Activated CD4-positive, CD25-positive, alpha-beta regulatory T cell treated with anti-CD3 and anti-CD28 coated beads, Interleukin-2, amount 50 U/mL, for 16 hours (primary cell): Measurements from ENCODE around the gene KRT79.

Experiments used
- DNase-seq: peaks from one replicate; pipeline ENCODE4 v3.0.0-alpha.2; 2020; ENCODE audit warnings: low read depth, low spot score

KRT79 gene

DNA sequence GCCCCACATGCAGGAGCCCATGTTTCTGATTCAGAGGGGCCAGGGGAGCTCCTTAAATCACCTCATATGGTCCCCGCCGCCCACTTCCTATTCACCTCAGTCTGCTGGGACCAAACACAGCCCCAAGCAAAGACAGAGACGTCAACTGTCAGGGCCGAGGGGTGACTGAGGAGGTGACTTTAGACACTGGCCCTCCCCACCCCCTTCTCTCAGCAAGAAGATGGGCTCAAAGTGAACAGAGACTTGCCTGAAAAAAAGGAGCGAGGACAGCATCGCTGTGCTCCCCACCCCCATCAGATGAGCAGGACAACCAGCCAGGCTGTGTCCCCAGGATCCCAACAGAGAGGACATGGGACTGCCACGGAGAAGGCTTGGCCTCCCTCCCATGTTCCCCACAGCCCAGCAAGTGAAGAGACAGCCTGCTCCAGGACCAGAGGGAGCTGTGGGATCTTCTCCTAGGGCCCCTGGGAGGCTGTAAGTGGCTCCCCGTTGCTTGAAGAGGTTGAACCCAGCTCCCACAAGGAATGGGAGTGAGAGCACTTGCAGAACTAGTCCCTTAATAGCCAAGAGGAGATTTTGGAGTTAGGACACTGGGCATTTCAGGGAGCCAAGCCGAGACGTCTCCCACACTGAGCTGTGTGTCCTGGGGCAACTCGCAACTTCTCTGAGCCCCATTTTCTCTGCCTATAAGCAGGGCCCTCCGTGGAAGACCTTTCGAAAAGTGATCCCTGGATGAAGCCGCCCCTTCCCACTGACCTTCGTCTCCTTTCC lies 1.3 kb upstream of the KRT79 start:
- no peak for DNase-seq

DNA sequence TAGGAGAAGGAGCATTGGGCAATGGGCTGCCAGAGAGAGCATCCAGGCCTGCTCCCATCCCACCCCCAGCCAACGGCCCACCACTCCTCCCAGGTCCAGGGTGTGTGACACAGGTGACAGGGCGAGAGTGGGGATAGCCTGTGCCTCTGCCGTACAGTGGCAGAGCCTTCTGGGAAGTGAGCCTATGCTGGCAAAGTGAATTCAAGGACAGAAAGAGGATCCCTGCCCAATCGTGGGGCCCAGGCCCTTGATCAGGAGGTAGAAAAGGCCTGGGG lies 553 bp upstream of the KRT79 start:
- no peak for DNase-seq

DNA sequence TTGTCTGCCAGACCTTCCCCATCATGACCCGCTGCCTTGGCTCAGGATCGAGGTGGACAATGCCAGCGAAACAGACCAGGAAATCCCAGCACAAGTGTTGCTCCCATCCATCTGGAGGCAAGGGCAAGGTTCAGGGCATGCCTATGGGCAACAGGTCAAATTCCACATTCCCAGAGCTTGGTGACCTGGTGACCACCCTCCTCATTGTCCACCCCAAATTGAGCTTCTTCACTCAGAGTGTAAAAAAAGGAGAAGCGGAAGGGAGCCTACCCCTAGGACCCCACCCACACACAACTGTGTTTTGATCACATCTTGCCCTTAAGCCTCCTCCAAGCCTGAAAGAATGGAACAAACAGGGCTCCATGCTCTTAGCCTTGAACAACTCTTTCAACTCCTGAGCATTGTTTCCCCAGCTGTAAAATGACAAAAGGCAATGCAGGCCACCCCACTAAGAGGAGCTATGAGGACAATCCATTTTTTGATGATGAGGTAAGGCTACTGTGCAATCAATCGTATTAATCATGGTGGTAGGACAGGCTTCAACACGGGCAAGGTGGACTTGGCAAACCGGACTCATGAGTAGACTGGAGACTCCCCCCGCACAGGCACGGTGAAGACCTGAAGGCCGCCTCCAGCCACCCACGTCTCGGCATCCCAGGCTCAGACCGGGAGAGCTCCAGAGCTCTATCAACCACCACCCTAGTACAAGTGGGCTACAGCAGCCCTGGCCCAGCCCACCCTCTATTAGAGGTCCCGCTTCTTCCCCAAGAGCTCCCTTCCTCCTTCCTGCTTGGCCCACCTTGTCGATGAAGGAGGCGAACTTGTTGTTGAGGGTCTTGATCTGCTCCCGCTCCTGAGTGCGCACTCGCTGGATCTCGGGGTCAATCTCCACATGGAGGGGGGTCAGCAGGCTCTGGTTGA lies 866 bp downstream of the KRT79 start:
- DNase-seq = no peak

- DNase-seq = no peak
Observed at GRCh38 chr12:52832451-52832850, 1.7 kb downstream of the KRT79 start.

DNA sequence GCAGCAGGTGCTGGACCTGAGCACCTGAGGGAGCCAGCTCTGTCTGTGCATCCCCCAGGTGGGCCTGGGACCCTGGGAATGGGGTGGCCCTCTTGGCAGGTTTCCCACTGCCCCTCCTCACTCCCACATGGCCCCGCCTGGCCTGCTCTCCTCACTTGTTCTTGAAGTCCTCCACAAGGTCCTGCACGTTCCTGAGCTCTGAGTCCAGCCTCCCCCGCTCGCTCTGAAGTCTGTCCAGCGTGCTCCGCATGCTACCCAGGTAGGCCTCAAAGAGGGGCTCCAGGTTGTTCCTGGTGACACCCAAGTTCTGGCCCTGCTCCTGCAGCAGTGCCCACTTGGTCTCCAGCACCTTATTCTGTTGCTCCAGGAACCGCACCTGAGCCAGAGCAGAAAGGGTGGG lies 2.9 kb downstream of the KRT79 start:
- no peak for DNase-seq

GRCh38 chr12:52829986-52830770 lies 3.9 kb downstream of the KRT79 start:
- no peak for DNase-seq

DNA sequence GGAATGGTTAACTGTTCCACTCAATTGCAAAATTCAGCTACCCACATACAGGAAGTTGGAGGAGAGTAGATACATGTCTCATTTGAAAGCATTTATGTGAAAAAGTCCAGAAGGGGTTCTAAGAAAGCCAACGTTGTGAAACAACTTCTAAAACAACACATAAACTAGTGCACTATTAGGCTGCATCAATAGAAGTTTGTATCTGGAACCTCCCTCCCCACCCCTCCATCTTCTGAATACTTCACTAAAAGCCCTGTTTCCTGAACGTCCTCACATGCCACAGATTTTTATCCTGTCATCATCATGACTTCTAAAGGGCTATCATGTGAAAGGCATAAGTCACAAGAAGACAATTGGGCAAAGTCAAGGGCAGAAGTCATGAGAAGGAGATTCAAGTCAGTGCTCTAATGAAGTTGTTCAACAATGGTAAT lies 5.5 kb downstream of the KRT79 start:
- DNase-seq = no peak

DNA sequence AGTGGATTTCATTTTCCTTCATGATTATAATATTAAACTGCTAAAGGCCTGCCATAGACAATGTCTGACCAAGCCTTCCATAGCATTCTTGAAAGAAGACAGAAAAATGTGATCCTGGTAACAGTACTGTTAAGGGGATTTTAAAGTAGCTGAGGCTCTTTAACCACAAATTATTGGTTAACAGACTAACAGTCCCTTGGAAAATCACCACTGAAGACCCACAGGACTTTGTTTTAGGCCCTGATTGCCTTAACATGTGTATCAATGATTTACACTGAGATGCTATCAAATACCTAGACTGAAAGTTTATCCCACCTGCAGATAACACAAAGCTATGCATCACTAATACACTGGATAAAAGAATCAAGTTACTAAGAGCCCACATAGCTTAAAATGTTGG lies 6.0 kb downstream of the KRT79 start:
- no peak for DNase-seq

GRCh38 chr12:52827499-52828090 lies 6.5 kb downstream of the KRT79 start:
- DNase-seq = no peak

DNA sequence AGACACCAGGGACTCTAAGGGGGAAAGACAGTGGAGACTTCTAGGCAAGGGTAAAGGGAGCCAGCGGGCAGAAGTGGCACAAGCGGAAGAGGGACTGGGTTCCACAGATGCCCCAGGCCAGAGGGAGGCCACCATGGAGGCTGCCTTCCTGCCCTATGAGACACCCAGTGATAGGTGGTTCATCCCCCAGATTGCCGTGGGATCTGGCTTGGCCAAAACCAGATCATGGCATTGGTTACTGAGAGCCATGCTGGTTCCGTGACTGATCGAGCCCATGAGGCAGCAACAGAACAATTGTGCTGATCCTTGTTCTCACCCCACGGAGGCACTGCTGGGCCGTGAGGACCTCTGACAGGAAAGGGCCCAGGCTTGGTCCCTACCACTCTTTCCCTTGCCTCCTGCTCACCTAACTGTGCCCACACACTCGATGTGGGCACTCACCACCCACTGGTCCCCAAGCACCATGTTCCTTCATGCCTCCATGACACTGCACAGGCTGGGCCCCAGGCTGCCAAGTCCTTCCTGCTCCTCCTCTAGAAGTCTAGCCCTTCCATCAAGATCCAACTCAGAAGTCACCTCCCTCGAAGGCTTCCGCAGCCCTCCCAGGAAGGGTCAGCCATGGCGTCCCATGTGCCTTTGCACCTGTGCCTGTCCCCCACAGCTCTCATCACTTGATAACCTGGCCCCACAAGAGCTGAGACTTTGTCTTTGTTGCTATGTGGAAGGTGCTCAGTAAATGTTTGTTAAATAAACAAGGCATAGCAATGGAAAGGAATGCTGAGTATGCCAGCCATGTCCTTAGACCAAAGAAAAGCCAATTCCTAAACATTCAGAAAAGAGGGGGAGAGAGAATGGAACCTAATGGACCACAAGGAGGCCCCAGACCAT lies 7.3 kb downstream of the KRT79 start:
- DNase-seq = no peak

GRCh38 chr12:52825961-52826360 lies 8.2 kb downstream of the KRT79 start:
- DNase-seq = no peak

GRCh38 chr12:52824741-52825410 lies 9.2 kb downstream of the KRT79 start:
- DNase-seq = no peak

DNA sequence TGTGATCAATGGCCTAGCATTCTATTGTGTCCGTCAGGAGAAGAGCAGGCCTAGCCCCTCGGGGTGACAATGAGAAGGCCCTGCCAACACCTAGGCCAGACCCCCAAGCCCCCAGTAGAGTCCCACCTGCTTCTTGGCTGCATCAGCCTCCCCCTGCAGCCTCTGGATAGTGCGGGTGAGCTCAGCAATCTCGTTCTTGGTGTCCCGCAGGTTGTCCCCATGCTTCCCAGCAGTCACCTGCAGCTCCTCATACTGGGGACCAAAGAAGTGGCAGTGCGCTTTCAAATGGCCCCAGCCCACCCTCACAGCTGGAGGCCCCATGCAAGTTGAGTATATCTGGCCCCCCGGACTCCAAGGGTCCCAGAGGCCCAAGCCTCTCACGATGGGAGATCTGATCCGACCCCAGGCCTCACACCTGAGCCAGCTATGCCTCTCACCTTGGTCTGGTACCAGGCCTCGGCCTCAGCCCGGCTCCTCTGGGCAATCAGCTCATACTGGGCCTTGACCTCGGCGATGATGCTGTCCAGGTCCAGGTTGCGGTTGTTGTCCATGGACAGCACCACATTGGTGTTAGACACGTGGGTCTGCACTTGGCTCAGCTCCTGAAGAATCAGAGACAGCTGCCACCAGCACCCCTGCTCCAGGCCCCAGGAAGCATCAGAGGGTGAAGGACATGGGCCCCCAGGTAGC lies 10.2 kb downstream of the KRT79 start:
- DNase-seq = no peak

DNA sequence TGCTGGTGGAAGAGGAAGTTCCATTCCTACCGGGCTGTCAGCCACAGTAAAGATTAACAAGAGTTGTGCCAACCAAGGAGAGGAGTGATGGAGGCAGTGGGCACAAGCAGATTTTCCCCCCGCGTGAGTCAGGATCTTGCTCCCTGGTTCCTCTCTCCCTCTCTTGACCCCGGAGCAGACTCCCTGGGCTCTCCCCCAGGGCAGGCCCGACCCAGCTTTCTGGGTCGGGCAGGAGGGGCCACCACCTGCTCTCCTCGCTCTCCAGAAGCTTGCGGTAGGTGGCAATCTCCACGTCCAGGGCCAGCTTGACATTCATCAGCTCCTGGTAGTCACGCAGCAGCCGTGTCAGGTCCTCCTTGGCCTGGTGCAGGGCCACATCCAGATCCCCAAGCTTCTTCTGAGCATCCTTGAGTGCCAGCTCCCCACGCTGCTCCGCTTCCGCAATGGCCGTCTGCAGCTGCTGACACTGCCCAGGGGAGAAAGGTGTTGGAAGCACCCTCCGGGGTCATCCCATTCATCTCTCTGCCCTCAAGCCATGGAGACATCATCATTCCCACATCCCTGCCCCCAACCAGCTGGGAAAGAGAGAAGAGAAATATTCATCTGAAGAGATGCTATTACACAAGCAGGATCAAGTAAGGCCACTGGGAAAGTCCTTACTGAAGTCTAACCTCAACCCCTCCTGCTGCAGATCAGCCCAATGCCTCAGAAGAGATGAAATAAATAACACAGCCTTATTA lies 11.2 kb downstream of the KRT79 start:
- DNase-seq = no peak

- DNase-seq = no peak
Observed at GRCh38 chr12:52821826-52822660, 12.1 kb downstream of the KRT79 start.

- DNase-seq = no peak
Observed at GRCh38 chr12:52821071-52821730, 12.9 kb downstream of the KRT79 start.

- no peak for DNase-seq
Observed at GRCh38 chr12:52820521-52820920, 13.6 kb downstream of the KRT79 start.
